Activated CD4-positive, alpha-beta T cell treated with anti-CD3 and anti-CD28 coated beads, Interleukin-2, amount 50 U/mL, for 4 hours (primary cell): ENCODE results near the gene ATF7IP2.
A peak's percentile ranks its signal among the peaks of the same experiment; 100 is the strongest.
"Not testable (repeated sequence)": the region's sequence is repeated elsewhere in the genome, so short reads cannot be mapped to it uniquely, and the experiment has no call there.

Experiments used
- DNase-seq, 2 experiments: peaks; one replicate each; pipeline ENCODE4 v3.0.0-alpha.2; 2020

ATF7IP2 gene, protein sequence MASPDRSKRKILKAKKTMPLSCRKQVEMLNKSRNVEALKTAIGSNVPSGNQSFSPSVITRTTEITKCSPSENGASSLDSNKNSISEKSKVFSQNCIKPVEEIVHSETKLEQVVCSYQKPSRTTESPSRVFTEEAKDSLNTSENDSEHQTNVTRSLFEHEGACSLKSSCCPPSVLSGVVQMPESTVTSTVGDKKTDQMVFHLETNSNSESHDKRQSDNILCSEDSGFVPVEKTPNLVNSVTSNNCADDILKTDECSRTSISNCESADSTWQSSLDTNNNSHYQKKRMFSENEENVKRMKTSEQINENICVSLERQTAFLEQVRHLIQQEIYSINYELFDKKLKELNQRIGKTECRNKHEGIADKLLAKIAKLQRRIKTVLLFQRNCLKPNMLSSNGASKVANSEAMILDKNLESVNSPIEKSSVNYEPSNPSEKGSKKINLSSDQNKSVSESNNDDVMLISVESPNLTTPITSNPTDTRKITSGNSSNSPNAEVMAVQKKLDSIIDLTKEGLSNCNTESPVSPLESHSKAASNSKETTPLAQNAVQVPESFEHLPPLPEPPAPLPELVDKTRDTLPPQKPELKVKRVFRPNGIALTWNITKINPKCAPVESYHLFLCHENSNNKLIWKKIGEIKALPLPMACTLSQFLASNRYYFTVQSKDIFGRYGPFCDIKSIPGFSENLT

DNA sequence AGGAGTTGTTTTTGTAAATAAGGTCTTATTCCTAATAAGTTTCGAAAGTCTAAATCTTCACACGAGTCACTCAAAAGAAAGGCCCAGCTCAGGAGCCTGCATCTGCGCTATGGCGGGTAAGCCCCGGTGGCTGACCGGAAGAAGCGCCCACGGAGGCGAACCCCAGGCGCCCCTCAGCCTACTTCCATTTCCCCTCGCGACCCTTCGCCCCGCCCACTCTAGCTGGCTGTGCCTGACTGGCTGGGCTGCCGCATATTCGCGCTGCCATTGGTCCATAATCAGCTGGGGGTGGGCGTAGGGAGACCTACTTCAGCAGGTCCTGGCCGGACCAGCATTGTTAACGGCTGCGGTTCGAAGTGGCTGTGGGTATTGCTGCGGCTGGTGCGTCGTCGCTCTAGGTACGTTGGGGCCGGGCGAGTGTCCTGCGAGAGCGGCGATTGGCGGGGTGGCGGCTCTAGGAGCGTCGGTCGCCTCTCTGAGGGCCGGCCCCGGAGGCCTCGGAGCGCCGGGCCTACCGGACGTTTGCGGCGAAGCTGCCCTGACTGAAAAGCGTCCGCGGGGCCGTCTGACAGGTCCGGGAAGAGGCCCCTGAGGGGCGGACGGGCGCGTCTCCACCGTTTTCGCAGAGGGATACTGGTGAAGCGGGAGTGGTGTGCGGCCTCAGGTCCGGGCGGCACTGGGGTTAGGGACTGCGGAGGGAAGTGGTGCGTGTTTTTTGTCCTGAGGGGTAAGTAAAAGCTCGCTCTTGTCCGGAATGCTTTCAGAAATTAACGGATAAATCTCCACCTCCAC is at the start of gene ATF7IP2:
Gene ATF7IP2, plus strand, starts transcription at position 337 of the 792 bp plus-strand sequence. CDS start 44,560 bp downstream, outside the sequence.
- peak; percentile 86 for DNase-seq

DNA sequence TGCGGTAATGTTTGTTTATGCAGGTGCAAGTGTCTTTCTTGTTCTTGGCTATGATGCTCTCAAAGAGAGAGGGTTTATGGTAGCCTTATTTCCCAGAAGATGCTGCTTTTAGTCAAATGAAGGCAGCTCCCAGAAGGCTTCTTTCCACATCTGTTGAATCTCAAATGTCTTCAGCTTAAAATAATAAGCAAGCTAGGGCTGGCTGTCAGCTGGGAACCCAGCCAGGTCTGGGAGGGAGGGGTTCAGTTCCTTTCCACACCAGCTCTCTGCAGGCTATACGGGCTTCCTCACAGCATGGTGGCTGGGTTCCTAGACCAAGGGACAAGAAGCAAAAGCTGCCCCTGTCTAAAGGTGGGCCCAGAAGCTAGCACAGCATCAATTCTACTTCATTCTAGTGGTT is 47.4 kb upstream of the ATF7IP2 start:
- DNase-seq, result no peak

DNA sequence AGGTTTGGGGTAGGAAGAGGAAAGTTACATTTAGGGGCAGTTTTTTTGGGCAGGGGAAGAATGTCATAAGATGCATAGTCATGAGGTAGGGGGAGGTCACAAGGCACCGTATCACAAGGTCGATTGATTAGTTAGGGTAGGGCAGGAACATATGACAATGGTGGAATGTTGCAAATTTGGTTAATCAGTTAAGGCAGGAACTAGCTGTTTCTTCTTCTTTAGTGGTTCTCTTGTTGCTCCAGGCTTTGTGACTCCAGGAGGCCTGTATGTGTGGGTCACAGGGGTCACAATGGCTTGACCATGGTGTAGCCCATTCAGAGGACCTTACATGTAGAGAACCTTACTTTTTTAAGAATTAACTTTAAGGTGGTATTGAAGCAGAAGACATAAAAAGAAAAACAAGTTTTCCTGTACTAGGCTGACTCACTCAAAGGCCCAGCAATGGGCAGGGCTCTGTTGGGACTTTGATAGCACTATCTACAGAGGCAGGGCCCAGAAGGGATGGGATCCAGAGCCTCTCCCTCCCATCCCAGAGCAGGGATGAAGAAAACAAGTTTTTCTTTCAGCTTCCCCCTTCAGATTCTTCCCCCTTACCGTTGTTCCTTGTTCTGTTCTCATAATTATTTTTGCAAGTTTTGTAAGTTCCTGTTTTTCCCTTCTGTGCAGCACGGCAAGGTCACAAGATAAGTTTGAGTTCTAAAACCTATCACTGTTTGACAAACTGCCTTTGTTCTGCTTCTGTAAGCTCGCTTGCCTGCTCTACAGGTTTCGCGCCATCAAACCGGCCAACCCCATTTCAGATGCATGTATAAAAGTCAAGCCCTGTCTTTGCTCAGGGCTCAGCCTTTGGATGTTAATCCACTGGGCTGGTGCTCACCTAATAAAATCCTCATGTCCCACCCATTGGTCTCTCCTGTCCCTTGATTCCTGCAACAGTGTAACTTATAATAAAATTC is 45.8 kb upstream of the ATF7IP2 start:
- no peak for DNase-seq

DNA sequence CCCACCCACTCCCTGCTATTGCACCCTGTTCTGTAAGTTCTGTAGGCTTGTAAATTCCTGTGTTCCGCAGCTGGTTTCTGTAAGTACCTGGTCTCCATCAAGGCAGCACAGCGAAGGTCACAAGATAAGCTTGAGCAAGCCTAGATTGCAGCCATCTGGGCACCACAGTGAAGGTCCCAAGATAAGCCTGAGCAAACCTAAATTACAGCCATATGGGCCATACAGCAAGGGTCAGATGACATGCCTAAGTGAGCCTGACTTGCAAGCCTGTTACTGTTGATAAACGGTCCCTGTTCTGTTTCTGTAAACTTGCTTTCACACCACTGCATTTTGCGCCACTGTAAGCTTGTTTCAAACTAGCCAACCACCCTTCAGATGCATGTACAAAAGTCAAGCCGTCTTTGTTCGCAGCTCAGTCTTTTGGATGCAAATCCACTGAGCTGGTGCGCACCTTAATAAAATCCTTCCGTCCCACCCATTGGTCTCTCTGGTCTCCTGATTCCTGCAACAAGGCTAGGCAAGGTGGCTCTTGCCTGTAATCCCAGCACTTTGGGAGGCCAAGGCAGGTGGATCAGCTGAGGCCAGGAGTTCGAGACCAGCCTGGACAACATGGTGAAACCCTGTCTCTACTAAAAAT is 42.6 kb upstream of the ATF7IP2 start:
- DNase-seq, result no peak

DNA sequence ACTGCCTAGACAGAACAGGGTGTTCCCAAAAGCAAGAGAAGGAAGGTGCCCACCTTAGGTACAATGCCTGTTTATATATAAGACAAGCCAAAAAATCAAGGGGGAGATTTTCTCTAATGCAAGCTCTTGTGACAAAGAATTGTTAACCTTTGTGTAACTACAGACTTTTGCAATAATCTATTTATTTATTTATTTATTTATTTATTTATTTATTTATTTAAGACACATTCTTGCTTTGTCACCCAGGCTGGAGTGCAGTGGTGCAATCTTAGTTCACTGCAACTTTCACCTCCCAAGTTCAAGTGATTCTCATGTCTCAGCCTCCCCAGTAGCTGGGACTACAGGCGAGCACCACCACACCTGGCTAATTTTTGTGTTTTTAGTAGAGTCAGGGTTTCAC is 41.2 kb upstream of the ATF7IP2 start:
- DNase-seq, result not testable (repeated sequence)

DNA sequence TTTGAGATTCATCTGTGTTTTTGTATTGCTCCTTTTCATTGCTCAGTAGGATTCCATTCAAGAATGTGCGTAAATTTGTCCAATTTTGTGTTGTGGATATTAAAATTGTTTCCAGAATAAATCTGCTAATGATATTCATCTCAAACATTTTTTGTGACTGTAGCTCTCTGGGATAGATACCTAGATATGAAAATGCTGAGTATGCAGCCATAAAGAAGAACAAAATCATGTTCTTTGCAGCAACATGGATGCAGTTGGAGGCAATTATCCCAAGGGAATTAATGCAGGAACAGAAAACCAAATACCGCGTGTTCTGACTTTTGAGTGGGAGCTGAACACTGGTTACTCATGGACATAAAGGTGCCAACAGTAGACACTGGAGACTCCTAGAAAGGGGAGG is 40.2 kb upstream of the ATF7IP2 start:
- DNase-seq, result no peak

DNA sequence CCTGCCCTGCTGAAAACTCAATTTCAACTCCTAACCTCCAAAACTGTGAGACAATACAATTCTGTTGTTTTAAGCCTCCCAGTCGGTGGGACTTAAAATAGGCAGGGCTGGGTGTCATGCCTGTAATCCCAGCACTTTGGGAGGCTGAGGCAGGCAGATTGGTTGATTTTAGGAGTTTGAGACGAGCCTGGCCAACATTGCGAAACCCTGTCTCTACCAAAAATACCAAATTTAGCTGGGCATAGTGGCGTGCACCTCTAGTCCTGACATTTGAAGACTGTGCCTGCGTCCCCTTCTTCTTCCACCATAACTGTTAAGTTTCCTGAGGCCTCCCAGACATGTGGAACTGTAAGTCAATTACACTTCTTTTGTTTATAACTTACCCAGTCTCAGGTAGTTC is 36.0 kb upstream of the ATF7IP2 start:
- no peak for DNase-seq

DNA sequence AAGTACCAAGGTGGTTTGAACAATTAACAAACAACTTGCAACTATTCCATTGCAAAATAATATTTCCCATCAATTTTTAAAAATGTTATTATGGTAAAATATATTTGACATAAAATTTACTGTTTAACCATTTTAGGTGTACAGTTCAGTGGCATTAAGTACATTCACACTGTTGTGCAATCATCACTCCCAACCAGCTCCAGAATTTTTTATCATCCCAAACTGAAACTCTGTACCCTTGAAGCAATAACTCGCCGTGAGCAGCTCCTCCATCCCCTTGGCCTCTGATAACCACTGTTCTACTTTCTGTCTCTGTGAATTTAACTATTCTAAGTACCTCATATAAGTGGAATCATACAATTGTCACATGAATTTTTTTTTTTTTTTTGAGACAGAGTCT is 33.6 kb upstream of the ATF7IP2 start:
- DNase-seq, result no peak

DNA sequence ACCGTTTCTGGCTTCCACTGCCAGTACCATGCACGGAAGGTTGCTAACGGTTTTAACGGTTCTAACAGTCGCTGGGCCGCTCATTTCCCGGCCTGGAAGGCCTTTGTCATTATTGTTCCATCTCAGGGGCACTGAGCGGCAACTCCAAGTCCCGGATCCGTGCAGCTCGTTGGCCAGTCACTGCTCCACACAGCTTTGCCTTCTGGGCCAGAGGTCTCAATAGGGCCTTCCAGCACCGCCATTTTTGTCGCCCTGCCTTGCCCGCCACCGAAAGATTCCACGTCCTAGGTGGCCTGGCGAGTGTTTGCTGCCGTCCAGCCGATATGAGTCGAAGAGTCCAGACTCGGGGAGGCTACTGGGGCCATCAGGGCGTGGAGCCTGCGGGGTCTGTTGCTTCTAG is 30.3 kb upstream of the ATF7IP2 start:
- DNase-seq, result no peak

DNA sequence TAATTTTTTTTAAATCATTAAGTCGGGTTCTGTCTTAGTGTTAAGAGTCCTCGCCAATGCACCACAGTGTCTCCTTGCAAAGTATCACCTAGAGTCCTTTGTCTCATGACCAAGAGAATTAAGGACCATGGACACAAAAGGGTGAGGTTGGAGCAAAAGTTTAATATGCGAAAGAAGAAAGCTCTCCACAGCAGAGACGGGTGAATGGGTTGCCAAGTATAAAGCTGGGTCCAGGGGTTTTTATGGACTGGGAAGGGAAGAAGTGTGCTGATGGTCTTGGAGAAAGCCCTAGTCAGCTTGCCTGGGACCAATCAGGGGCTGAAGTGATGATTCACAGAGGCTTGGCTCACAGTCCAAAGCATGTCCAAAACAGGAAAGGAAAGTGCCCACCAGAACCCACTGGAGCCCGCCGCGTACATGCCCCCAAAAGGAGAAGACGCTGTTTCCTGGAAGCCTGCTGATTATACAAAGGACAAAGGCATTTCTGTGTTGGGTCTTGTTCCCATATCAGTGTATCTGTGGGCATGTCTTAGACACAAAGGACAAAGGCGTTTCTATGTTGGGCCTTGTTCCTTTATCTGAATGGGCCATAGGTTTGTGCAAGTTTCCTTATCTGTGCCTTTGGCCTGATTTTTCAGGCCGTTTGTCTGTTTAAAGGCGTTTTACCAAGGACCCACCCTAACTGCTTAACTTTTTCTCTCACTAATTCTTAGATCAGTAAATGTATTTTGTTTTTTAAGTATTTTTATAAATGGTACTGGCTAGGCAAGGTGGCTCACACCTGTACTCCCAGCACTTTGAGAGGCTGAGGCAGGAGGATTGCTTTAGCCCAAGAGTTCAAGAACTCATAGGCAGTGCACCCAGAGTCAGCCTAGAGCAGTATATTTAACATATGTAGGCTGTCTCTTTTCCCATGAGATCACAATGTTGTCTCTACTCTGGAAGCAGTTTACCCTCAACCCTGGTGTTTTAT is 28.7 kb upstream of the ATF7IP2 start:
- no peak for DNase-seq

DNA sequence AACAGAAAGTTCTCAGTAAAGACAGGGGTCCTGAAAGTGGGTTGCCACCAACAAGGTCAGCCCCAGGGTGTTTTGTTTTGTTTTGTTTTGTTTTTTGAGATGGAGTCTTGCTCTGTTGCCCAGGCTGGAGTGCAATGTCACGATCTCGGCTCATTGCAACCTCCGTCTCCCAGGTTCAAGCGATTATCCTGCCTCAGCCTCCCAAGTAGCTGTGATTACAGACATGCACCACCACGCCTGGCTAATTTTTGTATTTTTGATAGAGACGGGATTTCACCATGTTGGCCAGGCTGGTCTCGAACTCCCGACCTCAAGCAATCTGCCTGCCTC is 24.1 kb upstream of the ATF7IP2 start:
- not testable (repeated sequence) for DNase-seq

DNA sequence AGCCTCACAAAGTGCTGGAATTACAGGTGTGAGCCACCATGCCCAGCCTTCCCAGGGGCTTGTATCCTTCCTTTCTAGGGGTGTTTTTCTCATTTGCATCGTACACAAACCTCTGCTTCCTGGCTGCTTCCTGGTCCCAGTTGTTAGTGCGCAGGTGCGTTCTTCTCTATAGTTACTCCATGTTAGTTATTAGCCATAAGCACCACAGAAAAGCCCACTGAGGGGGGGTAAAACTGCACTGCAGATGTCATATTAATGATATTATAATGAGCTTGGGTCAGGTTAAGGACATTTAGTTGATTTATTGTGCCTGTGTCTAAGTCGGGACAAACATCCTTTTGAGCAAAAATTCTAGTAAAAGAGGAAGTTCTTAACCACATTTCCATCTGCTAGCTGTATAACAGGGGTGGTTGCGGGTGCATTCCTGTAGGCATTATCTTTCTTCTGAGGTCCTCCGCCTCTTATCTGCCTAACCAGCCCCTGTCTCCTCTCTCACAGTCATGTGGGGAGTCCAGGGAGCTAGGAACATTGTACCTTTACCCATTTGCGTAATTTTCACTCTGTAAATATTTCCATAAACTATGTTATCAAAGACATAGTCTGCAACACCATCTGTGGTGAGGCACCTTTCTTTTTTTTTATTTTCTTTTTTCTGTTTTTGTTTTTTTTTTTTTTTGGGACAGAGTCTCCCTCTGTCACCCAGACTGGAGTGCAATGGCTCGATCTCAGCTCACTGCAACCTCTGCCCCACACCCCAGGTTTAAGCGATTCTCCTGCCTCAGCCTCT is 23.6 kb upstream of the ATF7IP2 start:
- no peak for DNase-seq

DNA sequence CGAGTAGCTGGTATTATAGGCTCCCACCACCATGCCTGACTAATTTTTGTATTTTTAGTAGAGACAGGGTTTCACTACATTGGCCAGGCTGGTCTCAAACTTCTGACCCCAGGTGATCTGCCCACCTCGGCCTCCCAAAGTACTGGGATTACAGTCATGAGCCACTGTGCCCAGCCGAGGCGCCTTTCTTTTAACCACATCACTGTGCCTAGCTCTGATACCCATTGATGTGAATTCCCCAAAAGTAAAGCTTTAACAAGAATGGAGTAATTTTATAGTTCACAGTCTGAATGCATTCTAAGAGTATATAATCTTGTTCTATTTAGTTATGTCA is 23.0 kb upstream of the ATF7IP2 start:
- DNase-seq, result not testable (repeated sequence)

DNA sequence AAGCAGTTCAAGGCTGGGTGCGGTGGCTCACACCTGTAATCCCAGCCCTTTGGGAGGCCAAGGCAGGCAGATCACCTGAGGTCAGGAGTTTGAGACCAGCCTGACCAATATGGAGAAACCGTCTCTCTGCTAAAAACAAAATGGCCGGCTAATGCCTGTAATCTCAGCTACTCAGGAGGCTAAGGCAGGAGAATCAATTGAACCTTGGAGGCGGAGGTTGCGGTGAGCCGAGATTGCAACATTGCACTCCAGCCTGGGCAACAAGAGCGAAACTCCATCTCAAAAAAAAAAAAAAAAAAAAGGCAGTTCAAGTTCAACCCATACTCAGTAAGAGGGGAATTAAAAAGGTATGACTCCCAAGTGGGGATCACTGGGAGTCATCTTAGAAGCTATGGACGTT is 19.2 kb upstream of the ATF7IP2 start:
- not testable (repeated sequence) for DNase-seq

DNA sequence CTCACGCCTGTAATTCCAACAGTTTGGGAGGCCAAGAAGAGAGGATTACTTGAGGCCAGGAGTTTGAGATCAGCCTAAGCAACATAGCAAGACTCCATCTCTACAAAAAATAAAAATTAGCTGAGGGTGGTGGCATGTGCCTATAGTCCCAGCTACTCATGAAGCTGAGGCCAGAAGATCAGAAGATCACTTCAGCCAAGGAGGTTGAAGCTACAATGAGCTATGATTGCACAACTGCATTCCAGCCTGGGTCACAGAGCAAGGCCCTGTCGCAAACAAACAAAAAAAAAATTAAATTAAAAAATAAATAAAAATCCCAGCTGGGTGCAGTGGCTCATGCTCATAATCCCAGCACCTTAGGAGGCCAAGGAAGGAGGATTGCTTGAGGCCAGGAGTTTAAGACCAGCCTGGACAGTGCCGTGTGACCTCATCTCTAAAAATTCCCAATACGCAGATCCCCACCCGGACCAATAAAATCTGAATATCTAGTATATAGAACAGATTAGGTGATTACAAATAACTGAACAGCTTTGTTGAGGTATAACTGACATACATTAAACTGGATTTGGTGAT is 18.2 kb upstream of the ATF7IP2 start:
- DNase-seq, result no peak

DNA sequence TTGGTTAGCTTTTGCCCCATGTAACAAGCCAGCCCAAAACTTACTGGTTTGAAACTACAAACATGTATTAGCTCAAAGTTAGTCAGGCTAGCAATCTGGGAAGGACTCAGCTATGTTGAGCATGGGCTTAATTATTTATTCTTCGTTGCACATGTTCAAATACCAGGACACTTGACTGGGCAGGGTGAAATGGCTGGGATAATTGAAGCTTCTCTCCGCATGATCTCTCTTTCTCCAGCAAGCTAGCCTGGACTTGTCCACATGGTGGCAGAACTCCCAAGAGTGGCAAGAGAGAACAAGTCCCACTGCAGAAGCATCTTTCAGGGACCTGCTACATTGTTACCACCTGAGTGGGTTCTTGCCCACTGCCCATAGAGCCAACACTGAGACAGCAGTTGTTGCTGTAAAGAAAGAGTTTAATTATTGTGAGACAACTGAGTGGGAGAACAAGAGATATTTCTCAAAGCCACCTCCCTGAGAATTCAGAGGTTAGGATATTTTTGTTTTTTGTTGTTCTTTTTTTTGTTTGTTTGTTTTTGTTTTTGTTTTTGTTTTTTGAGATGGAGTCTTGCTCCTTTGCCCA is 16.8 kb upstream of the ATF7IP2 start:
- DNase-seq, result no peak

DNA sequence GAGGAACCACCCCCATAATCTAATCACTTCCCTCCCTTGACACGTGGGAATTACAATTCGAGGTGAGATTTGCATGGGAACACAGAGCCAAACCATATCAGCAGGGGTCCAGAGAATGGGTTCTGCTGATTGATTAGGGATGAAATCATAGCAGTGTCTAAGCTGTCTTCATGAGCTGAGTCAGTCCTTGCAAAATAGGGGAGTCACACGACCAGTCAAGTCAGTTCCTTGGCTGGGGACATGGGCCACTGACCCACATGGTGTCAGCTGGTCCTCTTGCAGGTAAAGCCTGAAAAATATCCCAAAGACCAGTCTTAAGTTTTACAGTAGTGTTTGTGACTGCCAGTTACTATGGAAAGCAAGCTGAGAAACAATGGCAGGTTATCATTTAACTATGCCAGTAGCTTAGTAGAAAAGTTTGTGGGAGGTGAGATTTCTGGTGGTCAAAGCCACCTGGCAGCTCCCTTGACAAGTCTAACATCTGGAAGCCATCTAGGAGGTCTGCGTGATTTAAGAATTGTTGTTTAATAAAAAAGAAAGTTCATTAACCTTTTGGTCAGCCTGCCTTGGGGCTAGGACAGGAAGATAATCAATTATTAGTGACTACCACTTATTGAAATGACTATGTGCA is 15.7 kb upstream of the ATF7IP2 start:
- no peak for DNase-seq

DNA sequence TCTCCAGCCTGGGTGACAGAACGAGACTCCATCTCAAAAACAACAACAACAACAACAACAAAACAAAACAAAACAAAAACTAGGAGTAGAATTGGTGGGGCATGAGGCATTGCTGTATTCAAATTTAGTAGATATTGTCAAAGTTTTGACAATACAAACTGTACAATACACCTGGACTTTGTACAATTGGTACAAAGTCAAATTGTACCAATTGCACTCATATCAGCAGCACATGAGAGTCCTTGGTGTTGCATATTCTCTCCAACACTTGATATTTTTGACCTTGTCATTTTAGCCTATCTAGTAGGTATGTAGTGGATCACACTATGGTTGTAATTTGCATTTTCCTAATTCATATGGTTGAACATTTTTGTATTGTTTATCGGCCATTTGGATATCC is 14.3 kb upstream of the ATF7IP2 start:
- no peak for DNase-seq

DNA sequence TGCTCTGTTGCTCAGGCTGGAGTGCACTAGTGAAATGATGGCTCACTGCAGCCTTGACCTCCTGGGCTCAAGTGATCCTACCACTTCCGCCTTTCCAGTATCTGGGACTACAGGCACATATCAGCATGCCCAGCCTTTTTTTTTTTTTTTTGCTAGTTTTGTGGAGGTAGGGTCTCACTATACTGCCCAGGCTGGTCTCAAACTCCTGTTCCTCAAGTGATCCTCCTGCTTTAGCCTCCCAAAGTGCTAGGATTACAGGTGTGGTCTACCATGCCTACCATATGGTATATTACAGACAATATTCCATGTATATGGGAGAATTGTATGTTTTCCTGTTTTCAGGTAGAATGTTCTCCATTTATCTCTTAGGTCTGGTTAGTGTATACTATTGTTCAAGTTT is 12.3 kb upstream of the ATF7IP2 start:
- no peak for DNase-seq
